Stimulated activated effector memory CD8-positive, alpha-beta T cell treated with anti-CD3 and anti-CD28 coated beads, Interleukin-12 subunit alpha, Interleukin-12 subunit beta, amount 100 ng/mL, for 72 hours (primary cell): ENCODE results near the gene GPR176.

Experiments used
- ATAC-seq: fragments of 150-1000 bp; cut with Tn5 transposase; 2 replicates; pipeline ENCODE4 v1.10.0; 2021
- DNase-seq, 2 donors: peaks; one replicate each; pipeline ENCODE4 v3.0.0; 2021 to 2022; ENCODE audit warnings: low spot score in 2 of 2
- H3K27ac Mint-ChIP-seq: one replicate; pipeline ENCODE4 v1.8.0; 2022; ENCODE audit warnings: mild to moderate bottlenecking, mixed read lengths
- H3K36me3 Mint-ChIP-seq: one replicate; pipeline ENCODE4 v1.8.0; 2022; ENCODE audit warnings: mild to moderate bottlenecking, mixed read lengths
- H3K4me1 Mint-ChIP-seq: one replicate; pipeline ENCODE4 v1.8.0; 2022; ENCODE audit warnings: mixed read lengths
- H3K4me3 Mint-ChIP-seq: one replicate; pipeline ENCODE4 v1.8.0; 2022; ENCODE audit warnings: mild to moderate bottlenecking, mixed read lengths
- H3K9me3 Mint-ChIP-seq: one replicate; pipeline ENCODE4 v1.8.0; 2022; ENCODE audit warnings: mixed read lengths

The GPR176 gene

DNA sequence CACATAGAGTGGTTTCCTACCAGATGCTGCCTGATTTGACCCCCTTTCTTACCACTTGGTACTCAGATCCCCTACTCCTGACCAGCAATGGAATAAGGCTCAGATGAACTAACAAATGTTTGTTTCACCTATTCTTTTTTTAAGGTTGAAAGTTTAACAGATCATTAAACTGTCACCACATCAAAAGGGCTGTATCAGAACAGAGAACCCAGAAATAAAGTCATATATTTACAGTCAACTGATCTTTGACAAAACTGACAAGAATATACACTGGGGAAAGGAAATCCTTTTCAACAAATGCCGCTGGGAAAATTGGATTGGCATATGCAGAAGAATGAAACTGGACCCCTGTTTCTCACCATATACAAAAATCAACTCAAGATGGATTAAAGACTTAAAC is 56.0 kb downstream of the GPR176 start:
- no peak overlapping the region for H3K4me3 Mint-ChIP-seq
- no peak overlapping the region for H3K27ac Mint-ChIP-seq
- H3K9me3 Mint-ChIP-seq = no peaks in the 10 kb centered on the region
- no peaks in the 10 kb centered on the region for H3K36me3 Mint-ChIP-seq
- H3K4me1 Mint-ChIP-seq = peaks cover 5% of the 10 kb centered on the region
- no peak for DNase-seq
- ATAC-seq = no peak

DNA sequence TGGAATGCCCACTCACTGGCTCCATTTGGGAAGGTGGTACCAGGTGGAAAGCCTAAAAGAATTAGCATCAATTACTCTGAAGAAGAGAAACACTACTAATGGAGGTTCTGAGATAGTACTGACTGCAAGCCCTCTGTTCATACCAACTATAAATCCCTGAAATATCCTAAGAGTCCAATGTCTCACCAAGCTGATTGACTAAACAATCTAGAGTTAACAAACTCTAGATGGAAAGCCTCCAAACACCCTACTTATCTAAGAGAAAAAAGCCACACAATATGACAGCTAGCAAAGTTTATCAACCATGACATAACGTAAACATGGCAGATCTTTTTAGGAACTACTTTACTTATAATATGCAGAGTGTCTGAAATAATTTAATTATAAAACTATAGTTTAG is 59.2 kb downstream of the GPR176 start:
- H3K4me3 Mint-ChIP-seq = no peak overlapping the region
- peaks cover 5% of the 10 kb centered on the region for H3K4me1 Mint-ChIP-seq
- DNase-seq = no peak
- ATAC-seq = no peak
- H3K27ac Mint-ChIP-seq = no peak overlapping the region
- H3K9me3 Mint-ChIP-seq = no peaks in the 10 kb centered on the region
- H3K36me3 Mint-ChIP-seq = peaks cover 6% of the 10 kb centered on the region

DNA sequence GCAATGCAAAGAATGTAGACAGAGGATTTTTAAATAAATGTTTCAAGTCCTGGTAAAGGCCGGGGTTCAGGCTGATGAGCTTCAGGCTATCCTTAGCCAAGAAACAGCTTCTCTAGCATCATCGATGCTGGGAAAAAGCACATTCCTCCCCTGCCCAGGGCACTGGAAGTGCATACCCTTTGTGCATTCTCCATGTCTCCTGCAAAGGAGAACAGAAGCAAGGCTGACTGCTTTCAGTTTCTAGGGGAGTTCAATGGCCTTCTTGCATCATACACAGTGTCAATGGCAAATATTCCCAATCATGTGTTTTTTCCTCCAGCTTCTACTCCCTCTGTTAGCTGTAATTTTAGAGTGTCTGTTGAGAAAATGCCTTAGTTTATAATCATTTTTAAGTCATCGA is 59.9 kb downstream of the GPR176 start:
- Mint-ChIP-seq H3K36me3 (peaks cover 6% of the 10 kb centered on the region), H3K27ac (no peak overlapping the region), H3K4me3 (no peak overlapping the region), H3K9me3 (no peaks in the 10 kb centered on the region), H3K4me1 (peaks cover 5% of the 10 kb centered on the region)
- DNase-seq (no peak), ATAC-seq (no peak)

DNA sequence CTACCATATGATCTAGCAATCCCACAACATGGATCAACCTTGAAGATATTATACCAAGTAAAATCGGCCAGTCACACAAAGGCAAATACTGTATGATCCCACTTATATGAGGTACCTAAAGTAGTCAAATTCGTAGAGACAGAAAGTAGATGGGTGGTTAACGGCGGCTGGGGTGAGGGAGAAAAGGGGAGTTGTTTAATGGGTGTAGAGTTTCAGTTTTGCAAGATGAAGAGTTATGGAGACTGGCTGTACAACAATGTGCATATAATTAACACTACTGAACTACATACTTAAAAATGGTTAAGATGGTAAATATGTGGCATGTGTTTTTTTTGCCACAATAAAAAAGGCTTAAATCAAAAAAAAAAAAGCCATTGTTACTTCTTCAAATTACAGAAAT is 60.4 kb downstream of the GPR176 start:
- peaks cover 5% of the 10 kb centered on the region for H3K4me1 Mint-ChIP-seq
- ATAC-seq = no peak
- H3K27ac Mint-ChIP-seq = no peak overlapping the region
- peaks cover 6% of the 10 kb centered on the region for H3K36me3 Mint-ChIP-seq
- DNase-seq = no peak
- H3K9me3 Mint-ChIP-seq = no peaks in the 10 kb centered on the region
- H3K4me3 Mint-ChIP-seq = no peak overlapping the region

DNA sequence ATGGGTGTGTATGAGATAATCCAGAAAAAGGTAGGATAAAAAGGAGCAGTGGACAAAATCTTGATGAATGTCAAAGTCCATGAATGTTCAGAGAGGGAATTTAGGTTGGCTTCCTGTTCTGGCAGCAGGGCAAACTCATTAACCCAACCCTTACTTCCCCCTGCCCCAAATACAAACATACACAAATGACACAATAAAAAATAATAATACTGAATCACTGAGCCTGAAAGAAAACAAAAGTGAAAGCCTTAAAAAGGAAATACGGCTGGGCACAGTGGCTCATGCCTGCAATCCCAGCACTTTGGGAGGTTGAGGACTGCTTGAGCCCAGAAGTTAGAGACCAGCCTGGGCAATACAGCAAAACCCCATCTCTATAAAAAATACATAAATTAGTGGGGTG is 62.9 kb downstream of the GPR176 start:
- Mint-ChIP-seq H3K27ac (no peak overlapping the region), H3K36me3 (peaks cover 6% of the 10 kb centered on the region), H3K4me1 (peaks cover 5% of the 10 kb centered on the region), H3K4me3 (no peak overlapping the region), H3K9me3 (no peaks in the 10 kb centered on the region)
- ATAC-seq (no peak), DNase-seq (no peak)

DNA sequence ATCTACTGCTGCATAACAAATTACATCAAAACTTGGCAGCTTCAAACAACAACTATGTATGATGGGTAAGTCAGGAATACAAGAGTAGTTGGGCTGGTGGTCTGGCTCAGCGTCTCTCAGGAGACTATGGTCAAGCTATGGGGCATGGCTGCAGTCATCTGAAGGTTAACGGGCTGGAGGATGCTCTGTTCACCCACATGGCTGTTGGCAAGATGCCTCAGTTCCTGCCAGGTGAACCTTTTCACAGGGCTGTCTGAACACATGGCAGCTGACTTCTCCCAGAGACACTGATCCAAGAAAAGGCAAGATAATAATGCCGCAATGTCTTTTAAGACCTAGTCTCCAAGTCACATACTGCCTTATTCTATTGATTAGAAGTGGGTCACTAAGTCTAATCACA is 63.7 kb downstream of the GPR176 start:
- peaks cover 5% of the 10 kb centered on the region for H3K4me1 Mint-ChIP-seq
- no peak for DNase-seq

DNA sequence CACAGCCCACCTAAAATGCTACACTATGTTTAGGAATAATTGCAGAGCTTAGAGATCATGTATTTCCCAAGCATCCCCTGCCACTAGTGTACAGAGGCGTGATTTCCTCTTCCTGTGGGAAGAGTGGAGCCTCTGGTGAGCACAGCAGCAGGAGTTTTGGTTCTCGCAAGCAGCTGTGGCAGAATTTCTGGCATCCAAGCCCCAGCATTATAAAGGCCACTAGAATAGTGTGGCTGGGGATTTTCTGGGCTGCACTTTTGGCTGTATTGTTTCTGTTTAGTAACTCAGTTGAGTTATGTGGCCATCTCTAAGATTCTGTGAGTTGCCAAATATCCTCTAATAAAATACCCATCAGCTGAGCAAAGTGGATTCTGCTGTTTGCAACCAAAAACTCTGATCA is 64.7 kb downstream of the GPR176 start:
- no peak for ATAC-seq
- peaks cover 5% of the 10 kb centered on the region for H3K4me1 Mint-ChIP-seq
- H3K9me3 Mint-ChIP-seq = no peaks in the 10 kb centered on the region
- H3K4me3 Mint-ChIP-seq = no peak overlapping the region
- H3K27ac Mint-ChIP-seq = no peak overlapping the region
- peaks cover 6% of the 10 kb centered on the region for H3K36me3 Mint-ChIP-seq
- no peak for DNase-seq

More for the DNA sequence above, 63.7 kb downstream of the GPR176 start:
- Mint-ChIP-seq H3K36me3 (peaks cover 6% of the 10 kb centered on the region), H3K27ac (no peak overlapping the region), H3K9me3 (no peaks in the 10 kb centered on the region), H3K4me3 (no peak overlapping the region)
- ATAC-seq = no peak

DNA sequence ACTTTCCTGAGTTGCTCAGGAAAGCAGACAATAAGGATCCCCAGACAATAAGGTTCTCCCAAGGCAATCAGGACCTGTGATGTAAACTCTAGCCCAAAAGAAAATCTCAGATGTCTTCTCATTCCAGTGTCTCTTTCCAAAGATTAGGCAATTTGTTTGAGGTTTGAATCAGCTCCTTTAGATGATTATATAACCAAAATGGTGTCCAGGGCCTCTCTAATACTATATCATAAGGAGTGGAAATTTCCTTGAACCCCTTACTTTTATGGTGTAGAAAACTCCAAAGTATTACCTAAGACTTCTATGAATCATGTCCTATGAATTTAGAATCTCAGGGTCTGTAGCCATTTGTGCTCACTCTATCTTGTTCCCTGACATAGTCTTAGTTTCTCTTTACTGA is 65.9 kb downstream of the GPR176 start:
- Mint-ChIP-seq H3K36me3 (peaks cover 6% of the 10 kb centered on the region), H3K4me3 (no peak overlapping the region), H3K9me3 (no peaks in the 10 kb centered on the region), H3K4me1 (no peaks in the 10 kb centered on the region), H3K27ac (no peak overlapping the region)
- DNase-seq (no peak), ATAC-seq (no peak)

DNA sequence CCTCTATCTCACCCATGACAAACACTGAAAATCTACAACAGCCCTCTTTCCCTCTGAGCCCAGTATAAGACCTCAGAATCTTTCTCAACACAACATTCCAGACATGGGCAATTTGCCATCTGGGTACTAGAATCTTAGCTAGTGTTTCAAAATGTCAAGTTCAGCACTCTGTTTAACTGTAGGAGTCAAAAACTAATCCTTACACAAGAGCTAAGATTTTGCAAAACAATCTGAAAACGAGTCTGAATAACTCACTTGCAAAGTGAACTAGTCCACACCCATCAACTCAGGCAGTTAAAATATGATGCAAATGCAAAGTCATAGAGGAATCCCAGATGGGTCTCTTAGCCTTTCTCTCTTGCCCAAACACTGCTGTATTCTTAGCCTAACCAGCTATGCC is 67.8 kb downstream of the GPR176 start:
- ATAC-seq (no peak), DNase-seq (no peak)
- Mint-ChIP-seq H3K27ac (no peak overlapping the region), H3K36me3 (no peaks in the 10 kb centered on the region), H3K4me3 (no peak overlapping the region), H3K4me1 (no peaks in the 10 kb centered on the region), H3K9me3 (no peaks in the 10 kb centered on the region)

DNA sequence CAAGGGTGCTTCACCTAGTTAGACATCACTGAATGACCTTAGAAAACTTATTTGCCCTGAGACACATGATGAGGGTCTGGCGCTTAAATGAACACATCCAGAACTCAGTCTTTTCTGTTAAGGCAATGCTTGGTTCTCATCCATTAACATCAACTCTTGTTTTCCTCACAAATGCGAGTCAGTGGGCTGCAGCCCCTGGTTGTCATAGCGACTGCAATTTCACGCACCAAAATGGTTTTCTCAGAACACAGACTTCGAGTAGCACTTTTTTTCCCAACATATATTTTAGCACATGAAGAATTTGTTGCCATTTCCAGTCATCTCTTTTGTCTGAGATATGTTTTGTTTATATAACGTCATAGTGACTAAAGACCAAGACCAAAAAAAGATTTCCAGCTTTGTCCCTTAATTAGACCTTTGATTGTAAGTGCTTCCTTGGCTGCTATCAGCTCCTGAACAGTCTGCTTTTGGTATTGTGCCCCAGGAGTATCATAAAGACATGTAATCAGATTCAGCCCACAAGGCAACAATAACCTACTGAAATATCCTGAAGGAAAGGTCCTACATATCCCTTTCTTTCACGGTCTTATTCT is 68.5 kb downstream of the GPR176 start:
- Mint-ChIP-seq H3K36me3 (no peaks in the 10 kb centered on the region), H3K4me3 (no peak overlapping the region), H3K4me1 (no peaks in the 10 kb centered on the region), H3K9me3 (no peaks in the 10 kb centered on the region), H3K27ac (no peak overlapping the region)
- ATAC-seq = no peak
- DNase-seq = no peak

DNA sequence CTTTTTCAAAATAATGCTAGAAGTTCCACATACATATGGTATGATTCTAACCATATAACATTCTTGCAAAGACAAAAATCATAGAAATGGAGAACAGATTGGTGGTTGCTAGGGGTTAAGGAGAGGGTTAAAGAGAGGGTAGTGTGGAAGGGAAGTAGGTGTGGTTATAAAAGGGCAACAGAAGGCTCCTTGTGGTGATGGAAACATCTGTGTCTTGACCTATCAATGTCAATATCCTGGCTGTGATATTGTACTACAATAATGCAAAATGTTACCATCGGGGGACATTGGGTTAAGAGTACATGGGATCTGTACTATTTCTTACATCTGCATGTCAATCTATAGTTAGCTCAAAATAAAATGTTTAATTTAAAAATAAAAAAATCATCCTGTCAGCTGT is 69.6 kb downstream of the GPR176 start:
- no peaks in the 10 kb centered on the region for H3K4me1 Mint-ChIP-seq
- H3K27ac Mint-ChIP-seq = no peak overlapping the region
- H3K4me3 Mint-ChIP-seq = no peak overlapping the region
- H3K36me3 Mint-ChIP-seq = no peaks in the 10 kb centered on the region
- ATAC-seq (no peak), DNase-seq (no peak)
- no peaks in the 10 kb centered on the region for H3K9me3 Mint-ChIP-seq

DNA sequence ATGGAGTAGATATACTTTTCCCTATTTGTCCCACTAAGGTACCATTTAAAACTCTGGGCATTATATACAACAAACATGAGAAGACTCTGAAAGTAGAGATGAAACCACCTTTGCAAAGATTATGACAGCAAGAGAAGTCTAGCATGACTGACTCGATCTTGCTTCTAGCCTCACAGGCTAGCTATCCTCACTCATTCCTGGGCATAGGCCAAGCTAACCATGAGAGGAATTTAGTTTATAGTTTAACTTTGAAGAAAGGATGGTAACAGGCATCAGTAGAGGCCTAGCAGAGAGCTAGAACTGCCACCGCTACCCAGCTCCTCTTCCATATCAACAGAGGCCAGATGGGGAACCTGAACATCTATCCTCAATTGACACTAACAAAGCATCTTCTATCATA is 74.0 kb downstream of the GPR176 start:
- no peak for ATAC-seq
- no peak overlapping the region for H3K4me3 Mint-ChIP-seq
- H3K36me3 Mint-ChIP-seq = no peaks in the 10 kb centered on the region
- H3K4me1 Mint-ChIP-seq = no peaks in the 10 kb centered on the region
- H3K27ac Mint-ChIP-seq = no peak overlapping the region
- DNase-seq = no peak
- H3K9me3 Mint-ChIP-seq = no peaks in the 10 kb centered on the region

DNA sequence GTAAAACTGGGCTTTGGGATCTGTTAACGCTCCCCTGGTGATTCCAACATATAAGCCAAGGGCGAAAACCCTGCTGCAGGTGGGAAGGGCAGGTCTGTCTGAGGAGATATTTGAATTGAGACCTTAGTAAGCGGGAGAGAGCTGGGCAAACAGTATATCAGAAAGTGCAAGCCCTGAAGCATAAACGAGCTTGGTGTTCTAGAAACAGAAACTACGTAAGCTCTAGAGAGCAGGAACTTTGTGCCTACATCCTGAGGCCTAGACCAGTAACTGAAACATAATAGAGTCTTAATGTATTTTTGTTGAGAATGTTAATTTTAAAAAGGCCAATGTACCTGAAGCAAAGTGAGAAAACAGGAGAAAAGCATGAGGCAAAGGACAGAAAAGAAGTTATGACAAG is 74.5 kb downstream of the GPR176 start:
- Mint-ChIP-seq H3K4me3 (no peak overlapping the region), H3K9me3 (no peaks in the 10 kb centered on the region), H3K4me1 (no peaks in the 10 kb centered on the region), H3K27ac (no peak overlapping the region), H3K36me3 (no peaks in the 10 kb centered on the region)
- no peak for DNase-seq
- ATAC-seq = no peak

DNA sequence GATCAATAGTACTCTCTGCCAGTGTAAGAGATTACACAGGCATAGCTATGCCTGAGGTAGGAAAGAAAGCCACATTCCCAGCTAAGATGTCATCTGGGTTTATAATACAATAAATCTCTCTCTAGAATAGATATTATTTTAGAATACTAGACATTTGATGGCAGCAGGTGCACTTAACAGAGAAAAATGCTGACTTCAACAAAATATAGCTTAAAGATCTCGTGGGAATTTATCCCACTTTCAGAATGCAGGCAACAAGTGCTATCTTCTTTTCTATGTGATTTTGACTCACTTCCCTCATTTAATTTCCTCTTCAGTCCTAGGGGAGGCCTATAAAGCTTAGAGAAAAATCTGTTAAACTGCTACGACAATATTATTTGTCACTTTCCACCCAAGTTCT is 76.5 kb downstream of the GPR176 start:
- no peak overlapping the region for H3K4me3 Mint-ChIP-seq
- DNase-seq = no peak
- no peak overlapping the region for H3K27ac Mint-ChIP-seq
- ATAC-seq = no peak
- no peaks in the 10 kb centered on the region for H3K4me1 Mint-ChIP-seq
- no peaks in the 10 kb centered on the region for H3K9me3 Mint-ChIP-seq
- H3K36me3 Mint-ChIP-seq = no peaks in the 10 kb centered on the region

DNA sequence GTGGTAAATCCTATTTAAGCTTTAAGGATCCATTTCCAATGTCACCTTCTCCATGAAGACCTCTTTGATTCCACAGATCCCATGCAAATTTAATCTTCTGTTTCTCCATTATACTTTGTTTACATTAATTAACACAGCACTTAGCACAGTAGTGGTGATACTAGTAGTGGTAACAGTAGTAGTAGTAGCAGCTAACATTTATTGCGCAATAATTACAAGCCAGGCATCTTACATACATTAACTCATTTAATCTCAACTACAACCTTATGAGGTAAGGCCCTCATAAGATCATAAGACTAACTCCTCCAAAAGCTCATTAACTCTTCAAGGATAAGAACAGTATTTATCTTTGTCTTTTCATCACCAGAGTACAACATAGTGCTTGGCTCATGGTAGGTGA is 82.6 kb downstream of the GPR176 start:
- Mint-ChIP-seq H3K4me1 (no peaks in the 10 kb centered on the region), H3K36me3 (no peaks in the 10 kb centered on the region), H3K4me3 (no peak overlapping the region), H3K27ac (no peak overlapping the region), H3K9me3 (no peaks in the 10 kb centered on the region)
- ATAC-seq (no peak), DNase-seq (no peak)

DNA sequence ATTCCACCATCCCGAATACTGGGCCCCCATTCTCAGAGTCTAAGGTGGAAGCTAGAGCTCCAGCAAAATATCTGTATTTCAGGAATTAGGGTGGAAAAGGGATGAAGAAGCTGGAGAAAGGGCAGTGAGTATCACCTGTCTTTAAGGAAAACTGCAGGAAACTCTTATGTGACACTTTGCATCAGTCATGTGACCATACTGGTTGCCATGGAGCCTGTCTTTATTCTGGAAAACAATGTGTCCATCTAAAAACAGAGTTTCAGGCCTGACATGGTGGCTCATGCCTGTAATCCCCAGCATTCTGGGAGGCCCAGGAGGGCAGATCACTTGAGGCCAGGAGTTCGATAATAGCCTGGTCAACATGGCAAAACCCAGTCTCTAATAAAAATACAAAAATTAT is 84.5 kb downstream of the GPR176 start:
- H3K9me3 Mint-ChIP-seq = no peaks in the 10 kb centered on the region
- ATAC-seq = no peak
- no peak overlapping the region for H3K27ac Mint-ChIP-seq
- H3K4me3 Mint-ChIP-seq = no peak overlapping the region
- no peaks in the 10 kb centered on the region for H3K36me3 Mint-ChIP-seq
- H3K4me1 Mint-ChIP-seq = no peaks in the 10 kb centered on the region
- no peak for DNase-seq

DNA sequence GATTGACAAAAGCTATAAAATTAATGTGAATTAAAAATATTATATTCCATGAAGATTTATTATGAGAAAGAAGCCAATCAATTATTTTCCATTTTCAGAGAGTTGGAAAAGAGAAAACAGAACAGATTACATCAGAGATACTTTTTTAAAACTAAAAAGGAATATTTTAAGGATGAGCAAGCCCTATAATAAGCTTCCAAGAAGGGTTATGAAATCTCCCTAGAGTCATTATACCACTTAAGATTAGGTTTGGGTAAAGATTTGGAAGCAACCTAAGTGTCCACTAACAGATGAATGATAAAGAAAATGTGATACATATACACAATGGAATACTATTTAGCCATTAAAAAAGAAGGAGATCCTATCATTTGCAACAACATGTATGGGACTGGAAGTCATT is 85.8 kb downstream of the GPR176 start:
- Mint-ChIP-seq H3K9me3 (no peaks in the 10 kb centered on the region), H3K4me1 (no peaks in the 10 kb centered on the region), H3K36me3 (no peaks in the 10 kb centered on the region), H3K27ac (no peak overlapping the region), H3K4me3 (no peak overlapping the region)
- ATAC-seq (no peak), DNase-seq (no peak)
